Testis (tissue), 2 donors: Measurements from ENCODE around the gene OCA2.

Experiments used
- POLR2A ChIP-seq: fragments of 450-650 bp; IDR thresholded peaks from one replicate; pipeline ENCODE4 v1.6.1; 2017; ENCODE audit warnings: antibody characterized with exemption, mild to moderate bottlenecking, moderate library complexity
- TF ChIP-seq, protein P1 (sequence below), 3 experiments: fragments of 450-650 bp in 2 of 3; fragments of 200-600 bp in 1 of 3; sonication (generic) in 1 of 3; IDR thresholded peaks; one replicate each; pipeline ENCODE4 v1.5.1; 2016 to 2019; ENCODE audit warnings: antibody characterized with exemption in 3 of 3, mild to moderate bottlenecking in 2 of 3, moderate library complexity in 1 of 3

DNA sequence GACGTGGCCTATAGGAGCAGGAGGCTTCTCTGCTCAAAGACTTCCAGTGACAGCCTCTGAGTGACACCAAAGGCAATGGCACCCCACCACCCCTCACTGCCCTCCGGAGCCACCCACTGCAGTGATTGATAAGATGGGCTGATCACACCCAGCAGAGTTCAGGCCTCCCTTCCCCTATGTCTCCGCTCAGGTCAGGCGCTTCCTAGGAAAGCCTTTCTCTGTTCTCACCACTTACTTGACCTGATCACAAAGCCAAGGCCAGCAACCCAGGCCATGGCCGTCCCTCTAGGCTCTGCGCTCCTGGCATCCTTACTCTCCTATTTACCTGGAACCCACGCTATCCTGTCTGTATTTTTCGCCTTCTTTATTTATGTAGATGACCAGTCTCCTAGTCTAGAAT is 282.3 kb downstream of the OCA2 start:
- TF ChIP-seq, protein P1, sequence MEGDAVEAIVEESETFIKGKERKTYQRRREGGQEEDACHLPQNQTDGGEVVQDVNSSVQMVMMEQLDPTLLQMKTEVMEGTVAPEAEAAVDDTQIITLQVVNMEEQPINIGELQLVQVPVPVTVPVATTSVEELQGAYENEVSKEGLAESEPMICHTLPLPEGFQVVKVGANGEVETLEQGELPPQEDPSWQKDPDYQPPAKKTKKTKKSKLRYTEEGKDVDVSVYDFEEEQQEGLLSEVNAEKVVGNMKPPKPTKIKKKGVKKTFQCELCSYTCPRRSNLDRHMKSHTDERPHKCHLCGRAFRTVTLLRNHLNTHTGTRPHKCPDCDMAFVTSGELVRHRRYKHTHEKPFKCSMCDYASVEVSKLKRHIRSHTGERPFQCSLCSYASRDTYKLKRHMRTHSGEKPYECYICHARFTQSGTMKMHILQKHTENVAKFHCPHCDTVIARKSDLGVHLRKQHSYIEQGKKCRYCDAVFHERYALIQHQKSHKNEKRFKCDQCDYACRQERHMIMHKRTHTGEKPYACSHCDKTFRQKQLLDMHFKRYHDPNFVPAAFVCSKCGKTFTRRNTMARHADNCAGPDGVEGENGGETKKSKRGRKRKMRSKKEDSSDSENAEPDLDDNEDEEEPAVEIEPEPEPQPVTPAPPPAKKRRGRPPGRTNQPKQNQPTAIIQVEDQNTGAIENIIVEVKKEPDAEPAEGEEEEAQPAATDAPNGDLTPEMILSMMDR (IDR thresholded peaks at IDR 0.05) = no peak
- no peak for TF ChIP-seq POLR2A
